ENCODE measurements around the gene OTP.
A peak's percentile ranks its signal among the peaks of the same experiment; 100 is the strongest.

Gene OTP

GRCh38 chr5:77641963-77642737 is 3.6 kb upstream of the OTP start:
- no peak overlapping the region for H3K27ac Mint-ChIP-seq
- H3K27me3 Mint-ChIP-seq (ENCODE audit: low read depth): peaks cover 100% of the 10 kb centered on the region
- no peaks in the 10 kb centered on the region for H3K36me3 Mint-ChIP-seq (ENCODE audit: low read depth)
- peaks cover 47% of the 10 kb centered on the region for H3K4me1 Mint-ChIP-seq
- H3K9me3 Mint-ChIP-seq: peaks cover 2% of the 10 kb centered on the region
- TF ChIP-seq, protein P1, sequence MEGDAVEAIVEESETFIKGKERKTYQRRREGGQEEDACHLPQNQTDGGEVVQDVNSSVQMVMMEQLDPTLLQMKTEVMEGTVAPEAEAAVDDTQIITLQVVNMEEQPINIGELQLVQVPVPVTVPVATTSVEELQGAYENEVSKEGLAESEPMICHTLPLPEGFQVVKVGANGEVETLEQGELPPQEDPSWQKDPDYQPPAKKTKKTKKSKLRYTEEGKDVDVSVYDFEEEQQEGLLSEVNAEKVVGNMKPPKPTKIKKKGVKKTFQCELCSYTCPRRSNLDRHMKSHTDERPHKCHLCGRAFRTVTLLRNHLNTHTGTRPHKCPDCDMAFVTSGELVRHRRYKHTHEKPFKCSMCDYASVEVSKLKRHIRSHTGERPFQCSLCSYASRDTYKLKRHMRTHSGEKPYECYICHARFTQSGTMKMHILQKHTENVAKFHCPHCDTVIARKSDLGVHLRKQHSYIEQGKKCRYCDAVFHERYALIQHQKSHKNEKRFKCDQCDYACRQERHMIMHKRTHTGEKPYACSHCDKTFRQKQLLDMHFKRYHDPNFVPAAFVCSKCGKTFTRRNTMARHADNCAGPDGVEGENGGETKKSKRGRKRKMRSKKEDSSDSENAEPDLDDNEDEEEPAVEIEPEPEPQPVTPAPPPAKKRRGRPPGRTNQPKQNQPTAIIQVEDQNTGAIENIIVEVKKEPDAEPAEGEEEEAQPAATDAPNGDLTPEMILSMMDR (IDR thresholded peaks at IDR 0.05; ENCODE audit: unreplicated experiment in 3 of 3): no peak
- H3K4me3 Mint-ChIP-seq: no peak overlapping the region

DNA sequence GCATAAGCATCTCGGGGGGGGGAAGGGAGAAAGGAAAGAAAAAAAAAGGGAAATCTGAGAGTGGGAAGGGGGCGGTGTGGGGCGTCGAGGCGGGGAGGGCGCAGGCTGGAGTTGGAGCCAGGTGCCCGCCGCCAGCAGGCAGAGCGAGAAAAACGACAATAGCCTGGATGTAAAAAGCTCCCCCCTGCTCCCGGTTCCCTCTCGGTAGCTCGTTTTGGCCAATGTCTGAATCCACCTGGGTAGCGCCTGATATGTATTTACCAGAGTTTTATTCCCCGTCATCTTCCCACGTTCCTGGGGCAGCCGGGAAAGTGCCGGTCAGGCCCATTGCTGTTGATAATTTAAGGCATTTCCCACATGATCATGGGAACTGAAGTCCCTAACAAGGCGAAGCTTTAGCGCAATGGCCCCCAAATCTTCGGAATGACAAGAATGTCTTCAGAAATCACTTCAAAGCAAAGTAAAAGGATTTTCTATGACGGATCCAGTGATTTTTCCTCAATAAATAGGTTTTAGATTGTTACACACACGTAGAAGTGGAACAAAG is 3.0 kb upstream of the OTP start:
- H3K27ac Mint-ChIP-seq: no peak overlapping the region
- H3K4me1 Mint-ChIP-seq: peaks cover 47% of the 10 kb centered on the region
- H3K4me3 Mint-ChIP-seq: peak overlapping the region in 1 of 3 experiments; percentile 35
- peaks cover 2% of the 10 kb centered on the region for H3K9me3 Mint-ChIP-seq
- peaks cover 100% of the 10 kb centered on the region for H3K27me3 Mint-ChIP-seq (ENCODE audit: low read depth)
- TF ChIP-seq, protein P1 (IDR thresholded peaks at IDR 0.05; ENCODE audit: unreplicated experiment in 3 of 3): no peak
- H3K36me3 Mint-ChIP-seq (ENCODE audit: low read depth): no peaks in the 10 kb centered on the region

DNA sequence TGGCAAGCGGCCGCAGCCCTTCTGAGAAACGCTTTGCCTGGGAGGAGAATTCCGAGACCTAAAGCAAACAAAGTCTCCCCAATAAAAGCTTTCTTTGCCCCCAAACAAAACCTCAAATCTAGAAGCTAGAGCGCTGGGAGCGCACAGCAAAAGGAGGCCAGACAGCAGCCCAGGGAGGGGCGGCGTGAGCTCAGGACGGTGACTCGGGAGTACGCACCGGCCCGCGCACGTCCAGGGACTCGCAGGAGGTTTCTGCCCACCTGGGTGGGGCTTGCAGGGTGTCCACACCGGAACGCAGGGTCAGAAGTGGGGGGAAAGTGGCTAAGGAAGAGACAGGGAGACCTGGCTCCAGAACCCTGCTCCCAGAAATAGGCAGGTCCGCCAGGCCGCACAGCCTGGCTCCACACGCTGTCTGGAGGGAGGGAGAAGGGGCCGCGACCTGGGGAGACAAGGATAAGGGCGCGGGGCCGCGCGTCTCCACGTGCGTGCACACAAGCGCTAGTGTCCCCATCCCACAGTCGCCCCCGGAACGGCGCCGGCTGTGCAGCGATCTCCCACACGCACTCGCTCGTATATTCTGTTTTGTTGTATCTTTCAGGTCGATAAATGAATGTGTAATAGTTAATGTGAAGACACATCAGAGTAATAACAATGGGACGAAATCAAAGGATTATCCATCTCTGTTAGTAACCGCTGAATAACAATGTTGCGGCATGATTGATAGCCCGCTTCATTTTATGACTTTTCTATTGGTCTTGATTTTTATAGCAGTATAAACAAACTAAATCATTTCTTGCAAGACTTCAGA is 2.3 kb upstream of the OTP start:
- Mint-ChIP-seq H3K36me3 (ENCODE audit: low read depth) (no peaks in the 10 kb centered on the region), H3K4me1 (peaks cover 47% of the 10 kb centered on the region), H3K9me3 (peaks cover 2% of the 10 kb centered on the region), H3K27me3 (ENCODE audit: low read depth) (peaks cover 100% of the 10 kb centered on the region), H3K4me3 (peak overlapping the region in 2 of 3 experiments; percentile 35 to 41), H3K27ac (no peak overlapping the region)
- TF ChIP-seq, protein P1 (IDR thresholded peaks at IDR 0.05; ENCODE audit: unreplicated experiment in 3 of 3): no peak

DNA sequence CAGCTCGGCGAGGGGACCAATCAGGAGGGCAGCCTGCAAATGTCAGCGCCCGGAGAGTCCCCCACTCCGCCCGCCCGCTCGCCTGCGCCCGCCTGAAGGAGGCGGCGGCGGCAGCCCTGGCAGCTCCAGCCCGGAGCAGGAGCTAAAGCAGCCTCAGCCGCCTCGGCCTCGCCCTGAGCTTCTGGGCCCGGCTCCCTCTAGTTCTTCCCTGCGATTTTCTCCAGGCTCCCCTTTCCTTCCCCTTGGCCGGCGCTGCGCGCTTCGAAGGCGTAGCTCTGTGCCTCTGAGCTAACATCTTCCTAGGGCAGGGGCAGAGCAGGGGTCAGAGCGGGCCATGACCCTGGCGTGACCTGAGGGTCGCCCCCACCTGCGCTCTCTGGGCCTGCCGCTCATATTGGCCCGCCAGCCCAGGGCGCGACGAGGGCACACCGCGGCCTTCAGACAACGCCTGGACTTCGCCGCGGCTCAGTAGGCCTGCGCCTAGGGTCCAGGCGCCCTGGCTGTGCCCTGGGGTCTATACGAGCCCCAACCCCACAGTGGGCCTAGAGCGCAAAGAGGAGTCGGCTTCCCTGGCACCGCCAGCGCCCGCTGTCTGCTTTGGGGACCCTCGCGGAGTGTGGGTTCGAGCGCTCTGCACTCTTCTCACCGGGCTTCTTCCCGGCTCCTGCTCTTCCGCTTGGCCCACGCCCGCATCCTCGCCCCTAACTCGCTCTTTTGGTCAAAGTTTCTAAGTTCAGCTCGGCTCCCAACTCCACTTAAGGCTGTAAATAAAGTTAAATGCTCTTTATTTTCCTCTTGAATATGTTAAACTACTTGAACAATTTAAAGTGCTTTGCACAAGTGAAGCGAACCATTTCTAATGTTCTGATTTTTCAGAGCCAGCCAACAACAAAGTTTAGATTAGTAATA is 504 bp upstream of the OTP start:
- TF ChIP-seq, protein P1 (IDR thresholded peaks at IDR 0.05; ENCODE audit: unreplicated experiment in 3 of 3): no peak

DNA sequence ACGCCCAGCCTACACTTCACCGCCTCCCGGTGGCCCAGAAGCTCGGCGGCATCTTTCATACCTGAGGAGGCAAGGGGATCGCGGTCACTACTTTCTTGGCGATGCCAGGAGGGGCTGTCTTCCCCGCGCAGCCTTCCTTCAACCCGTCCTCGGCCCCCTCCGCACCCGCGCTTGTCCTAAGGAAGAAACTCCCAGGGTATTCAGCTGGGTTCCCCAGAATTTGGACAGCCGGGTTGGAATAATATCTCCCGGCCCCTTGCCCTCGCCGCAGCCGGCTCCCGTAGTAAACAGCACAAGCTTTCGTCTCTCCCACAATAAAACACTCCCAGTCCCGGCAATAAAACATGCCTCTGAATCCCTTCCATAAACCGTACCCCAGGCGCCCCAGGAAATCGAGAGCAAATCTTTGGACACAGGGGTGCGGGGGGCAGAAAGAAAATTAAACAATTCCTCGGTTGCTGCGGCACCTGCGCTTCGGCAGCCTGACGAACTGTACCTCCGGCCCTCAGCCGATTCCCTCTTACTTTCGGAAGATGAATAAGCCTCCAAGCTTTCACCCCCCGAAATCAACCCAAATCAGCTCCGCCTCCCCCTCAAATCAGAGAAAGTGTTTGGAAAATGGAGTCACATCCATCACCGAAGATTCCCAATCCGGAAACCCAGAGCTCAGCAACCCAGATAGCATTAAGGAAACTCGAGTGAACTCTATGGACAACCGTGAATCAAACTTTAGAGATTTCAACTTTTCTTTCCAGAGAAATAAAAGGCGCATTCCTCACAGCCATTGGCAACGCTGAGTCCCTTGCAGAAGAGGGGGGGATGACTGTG is 1.1 kb downstream of the OTP start:
- H3K4me1 Mint-ChIP-seq: peaks cover 31% of the 10 kb centered on the region
- no peak overlapping the region for H3K4me3 Mint-ChIP-seq
- peaks cover 2% of the 10 kb centered on the region for H3K9me3 Mint-ChIP-seq
- TF ChIP-seq, protein P1 (IDR thresholded peaks at IDR 0.05; ENCODE audit: unreplicated experiment in 3 of 3): no peak
- peaks cover 100% of the 10 kb centered on the region for H3K27me3 Mint-ChIP-seq (ENCODE audit: low read depth)
- H3K36me3 Mint-ChIP-seq (ENCODE audit: low read depth): no peaks in the 10 kb centered on the region
- H3K27ac Mint-ChIP-seq: no peak overlapping the region

More for the DNA sequence above, 504 bp upstream of the OTP start:
- Mint-ChIP-seq H3K4me3 (peak overlapping the region; percentile 34 to 58 (median 42)), H3K36me3 (ENCODE audit: low read depth) (no peaks in the 10 kb centered on the region), H3K9me3 (peaks cover 2% of the 10 kb centered on the region), H3K4me1 (peaks cover 37% of the 10 kb centered on the region), H3K27ac (no peak overlapping the region), H3K27me3 (ENCODE audit: low read depth) (peaks cover 100% of the 10 kb centered on the region)
